ENCODE measurements around the gene RGS12.

DNA sequence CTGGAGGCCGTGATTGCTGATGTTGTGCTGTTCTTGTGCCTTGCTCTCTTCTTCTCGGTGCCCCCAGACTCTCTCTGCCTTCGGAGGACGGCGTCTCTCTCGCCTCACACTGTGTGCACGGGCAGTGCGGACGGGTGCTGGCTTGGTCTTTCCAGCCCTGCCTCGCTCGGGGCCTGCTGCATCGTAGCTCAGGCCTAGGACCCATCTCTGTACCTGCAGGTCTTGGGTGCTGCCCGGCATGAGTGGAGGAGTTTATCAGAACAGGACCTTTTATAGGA lies 18.2 kb downstream of the RGS12 start:
- no peak for TF ChIP-seq JUND (IDR thresholded peaks at IDR 0.05)
- TF ChIP-seq EP300 (IDR thresholded peaks at IDR 0.05; ENCODE audit: borderline replicate concordance in 1 of 2, low read depth in 1 of 2, low read length in 1 of 2) = no peak
- TF ChIP-seq FOSL2 (IDR thresholded peaks at IDR 0.05; ENCODE audit: borderline replicate concordance, low read depth) = no peak

All from SK-N-SH (cell line).